ENCODE measurements around the gene CCDC12. TPM values are rescaled to one million over a fixed set of nuclear protein-coding genes. Genes with fewer than 3 reads are reported as not detected.

The CCDC12 gene
- total RNA-seq, 1 donor from 2014 or later, result 37.4 TPM

DNA sequence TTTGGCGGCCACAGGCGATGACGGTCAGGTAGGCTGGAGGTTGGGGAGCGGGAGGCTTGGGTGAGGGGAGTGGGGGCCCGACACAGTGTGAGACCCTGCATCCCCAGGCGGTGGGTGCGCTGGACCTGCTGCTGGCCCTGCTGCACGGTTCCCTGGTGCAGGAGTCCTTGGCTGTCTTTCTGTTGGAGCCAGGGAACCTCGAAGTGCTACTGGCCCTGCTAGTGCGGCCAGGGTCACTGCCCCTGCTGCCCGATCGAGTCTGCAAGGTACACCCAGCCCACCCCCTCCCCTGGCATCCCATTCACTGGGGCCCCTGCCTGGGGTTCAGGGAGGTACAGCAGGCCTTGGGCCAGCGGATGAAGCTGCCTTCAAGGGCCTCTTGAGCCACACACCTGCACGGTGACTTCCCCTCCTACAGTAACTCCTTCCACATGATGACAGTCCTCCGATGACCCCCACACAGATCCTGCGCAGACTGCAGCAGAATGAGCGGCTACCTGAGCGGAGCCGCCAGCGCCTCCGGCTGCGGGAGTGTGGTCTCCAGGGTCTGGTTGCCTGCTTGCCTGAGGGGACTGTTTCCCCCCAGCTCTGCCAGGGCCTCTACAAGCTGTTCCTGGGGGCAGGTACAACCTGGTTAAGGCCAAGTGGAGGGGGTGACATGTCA lies 22.4 kb upstream of the CCDC12 start:
- no peak overlapping the region for H3K27ac Mint-ChIP-seq (ENCODE audit: unreplicated experiment)
- TF ChIP-seq, protein P1, sequence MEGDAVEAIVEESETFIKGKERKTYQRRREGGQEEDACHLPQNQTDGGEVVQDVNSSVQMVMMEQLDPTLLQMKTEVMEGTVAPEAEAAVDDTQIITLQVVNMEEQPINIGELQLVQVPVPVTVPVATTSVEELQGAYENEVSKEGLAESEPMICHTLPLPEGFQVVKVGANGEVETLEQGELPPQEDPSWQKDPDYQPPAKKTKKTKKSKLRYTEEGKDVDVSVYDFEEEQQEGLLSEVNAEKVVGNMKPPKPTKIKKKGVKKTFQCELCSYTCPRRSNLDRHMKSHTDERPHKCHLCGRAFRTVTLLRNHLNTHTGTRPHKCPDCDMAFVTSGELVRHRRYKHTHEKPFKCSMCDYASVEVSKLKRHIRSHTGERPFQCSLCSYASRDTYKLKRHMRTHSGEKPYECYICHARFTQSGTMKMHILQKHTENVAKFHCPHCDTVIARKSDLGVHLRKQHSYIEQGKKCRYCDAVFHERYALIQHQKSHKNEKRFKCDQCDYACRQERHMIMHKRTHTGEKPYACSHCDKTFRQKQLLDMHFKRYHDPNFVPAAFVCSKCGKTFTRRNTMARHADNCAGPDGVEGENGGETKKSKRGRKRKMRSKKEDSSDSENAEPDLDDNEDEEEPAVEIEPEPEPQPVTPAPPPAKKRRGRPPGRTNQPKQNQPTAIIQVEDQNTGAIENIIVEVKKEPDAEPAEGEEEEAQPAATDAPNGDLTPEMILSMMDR (IDR thresholded peaks at IDR 0.05), result no peak
- no peaks in the 10 kb centered on the region for H3K36me3 Mint-ChIP-seq (ENCODE audit: unreplicated experiment)
- H3K4me3 Mint-ChIP-seq (ENCODE audit: unreplicated experiment), result no peak overlapping the region
- no peak for DNase-seq (ENCODE audit: extremely low spot score, unreplicated experiment)
- H3K4me1 Mint-ChIP-seq (ENCODE audit: unreplicated experiment), result no peaks in the 10 kb centered on the region
- no peaks in the 10 kb centered on the region for H3K27me3 Mint-ChIP-seq (ENCODE audit: unreplicated experiment)
- no peaks in the 10 kb centered on the region for H3K9me3 Mint-ChIP-seq (ENCODE audit: unreplicated experiment)

DNA sequence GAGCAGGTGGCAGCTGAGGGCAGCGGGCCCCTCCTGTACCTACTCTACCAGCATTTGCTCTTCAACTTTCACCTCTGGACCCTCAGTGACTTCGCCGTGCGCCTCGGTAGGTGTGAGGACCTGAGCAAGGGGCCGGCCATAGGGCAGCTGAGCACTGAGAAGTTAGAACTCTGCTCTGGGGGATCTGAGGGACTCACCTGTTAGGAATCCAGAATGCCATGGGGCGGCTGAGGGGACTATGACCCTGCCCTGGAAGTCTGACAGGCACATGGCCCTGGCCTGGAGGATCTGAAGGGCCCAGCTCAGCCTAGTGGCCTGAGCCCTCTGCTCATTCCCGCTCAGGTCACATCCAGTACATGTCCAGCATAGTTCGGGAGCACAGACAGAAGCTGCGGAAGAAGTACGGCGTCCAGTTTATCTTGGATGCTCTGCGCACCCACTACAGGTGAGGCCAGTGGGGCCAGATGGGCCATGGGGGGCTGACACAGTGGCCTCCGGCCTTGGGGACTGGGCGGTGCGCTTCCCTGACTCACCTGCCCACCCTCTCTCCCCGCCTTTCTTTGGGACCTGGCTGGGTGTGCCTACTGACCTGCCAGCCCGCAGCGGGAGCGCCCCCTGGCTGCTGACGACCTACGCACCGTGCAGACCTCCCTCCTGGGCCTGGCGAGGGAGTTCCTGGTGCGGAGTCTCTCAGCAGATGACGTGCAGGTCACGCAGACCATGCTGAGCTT lies 21.7 kb upstream of the CCDC12 start:
- no peak overlapping the region for H3K27ac Mint-ChIP-seq (ENCODE audit: unreplicated experiment)
- no peak overlapping the region for H3K4me3 Mint-ChIP-seq (ENCODE audit: unreplicated experiment)
- no peaks in the 10 kb centered on the region for H3K27me3 Mint-ChIP-seq (ENCODE audit: unreplicated experiment)
- no peaks in the 10 kb centered on the region for H3K9me3 Mint-ChIP-seq (ENCODE audit: unreplicated experiment)
- no peaks in the 10 kb centered on the region for H3K36me3 Mint-ChIP-seq (ENCODE audit: unreplicated experiment)
- TF ChIP-seq, protein P1 (IDR thresholded peaks at IDR 0.05), result peak; percentile 72
- no peaks in the 10 kb centered on the region for H3K4me1 Mint-ChIP-seq (ENCODE audit: unreplicated experiment)
- DNase-seq (ENCODE audit: extremely low spot score, unreplicated experiment), result no peak

DNA sequence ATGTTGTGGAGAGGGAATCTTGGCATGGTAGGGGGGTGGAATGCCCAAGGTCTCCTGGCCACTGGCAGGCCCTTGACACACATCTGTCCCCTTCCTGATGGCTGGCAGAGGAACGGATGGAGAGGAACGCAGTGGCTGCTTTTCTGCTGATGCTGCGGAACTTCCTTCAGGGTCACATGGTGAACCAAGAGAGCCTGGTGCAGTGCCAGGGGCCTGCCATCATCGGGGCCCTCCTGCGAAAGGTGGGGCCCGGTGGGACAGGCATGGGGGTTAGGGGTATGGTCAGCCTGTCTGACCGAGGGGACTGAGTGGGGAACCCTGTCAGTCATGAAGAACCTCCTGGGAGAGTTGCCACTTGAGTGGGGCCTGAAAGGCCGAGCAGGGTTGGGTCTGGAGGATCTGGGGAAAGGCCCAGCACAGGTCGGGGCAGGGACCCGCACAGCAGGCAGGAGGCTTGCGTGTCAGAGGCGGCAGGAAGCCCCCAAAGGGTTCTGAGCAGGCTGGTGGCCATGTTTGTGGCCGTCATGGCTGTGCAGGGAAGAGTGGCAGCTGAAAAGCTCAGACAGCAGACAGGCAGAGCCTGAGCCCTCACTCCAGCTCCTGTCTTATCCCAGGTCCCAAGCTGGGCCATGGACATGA lies 21.0 kb upstream of the CCDC12 start:
- Mint-ChIP-seq H3K4me1 (ENCODE audit: unreplicated experiment) (no peaks in the 10 kb centered on the region), H3K4me3 (ENCODE audit: unreplicated experiment) (no peak overlapping the region), H3K36me3 (ENCODE audit: unreplicated experiment) (no peaks in the 10 kb centered on the region), H3K9me3 (ENCODE audit: unreplicated experiment) (no peaks in the 10 kb centered on the region), H3K27me3 (ENCODE audit: unreplicated experiment) (no peaks in the 10 kb centered on the region), H3K27ac (ENCODE audit: unreplicated experiment) (no peak overlapping the region)
- DNase-seq (ENCODE audit: extremely low spot score, unreplicated experiment), result no peak
- TF ChIP-seq, protein P1 (IDR thresholded peaks at IDR 0.05), result no peak

DNA sequence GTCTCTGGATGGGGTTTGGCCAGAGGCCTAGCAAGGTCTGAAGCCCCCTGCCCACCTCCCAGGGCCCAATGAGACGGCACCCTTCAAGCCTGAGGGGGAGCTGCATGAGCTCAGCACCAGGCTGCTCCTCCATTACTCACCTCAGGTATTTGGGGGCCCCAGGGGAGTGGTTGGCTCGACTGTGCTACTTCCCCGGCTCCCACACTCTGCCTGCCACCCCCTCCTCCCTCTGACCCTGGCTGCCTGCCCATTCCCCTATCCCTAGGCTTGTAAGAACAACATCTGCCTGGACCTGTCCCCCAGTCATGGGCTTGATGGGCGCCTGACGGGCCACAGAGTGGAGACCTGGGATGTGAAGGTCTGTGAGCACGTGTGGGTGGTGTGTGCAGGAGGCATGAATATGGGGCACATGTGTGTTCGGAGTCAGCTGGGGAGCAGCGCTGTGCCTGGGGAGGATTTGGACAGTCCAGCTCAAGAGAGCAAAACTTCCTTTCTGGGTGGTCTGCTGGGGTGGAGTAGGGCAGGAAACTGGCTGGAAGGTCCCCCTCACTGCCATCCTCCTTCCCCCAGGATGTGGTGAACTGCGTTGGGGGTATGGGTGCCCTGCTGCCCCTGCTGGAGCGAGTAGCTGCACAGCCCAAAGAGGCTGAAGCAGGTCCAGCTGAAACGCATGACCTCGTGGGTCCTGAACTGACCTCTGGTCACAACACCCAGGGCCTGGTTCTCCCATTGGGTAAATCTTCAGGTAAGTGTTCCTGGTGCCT lies 20.3 kb upstream of the CCDC12 start:
- TF ChIP-seq, protein P1 (IDR thresholded peaks at IDR 0.05), result no peak
- Mint-ChIP-seq H3K4me3 (ENCODE audit: unreplicated experiment) (no peak overlapping the region), H3K27me3 (ENCODE audit: unreplicated experiment) (no peaks in the 10 kb centered on the region), H3K27ac (ENCODE audit: unreplicated experiment) (no peak overlapping the region), H3K36me3 (ENCODE audit: unreplicated experiment) (no peaks in the 10 kb centered on the region), H3K9me3 (ENCODE audit: unreplicated experiment) (no peaks in the 10 kb centered on the region), H3K4me1 (ENCODE audit: unreplicated experiment) (no peaks in the 10 kb centered on the region)
- DNase-seq (ENCODE audit: extremely low spot score, unreplicated experiment), result no peak

All from osteocyte (in vitro differentiated cells).